IMR-90 (cell line): Measurements from ENCODE around the gene TP73. TPM values are rescaled to one million over a fixed set of nuclear protein-coding genes. Genes with fewer than 3 reads are reported as not detected.

Experiments
- ATAC-seq: fragments of 200-7000 bp; cut with Tn5 transposase; 2 replicates; pipeline ENCODE4 v1.9.1; 2020; ENCODE audit warnings: low read depth, mild to moderate bottlenecking, moderate library complexity
- BruUV-seq: library from RNA; stranded (reverse); fragments of 400-500 nt; replicated peaks from 2 replicates; lab custom pipeline; 2021; lab: Mats Ljungman, UMichigan
- CTCF ChIA-PET: fragments of 300-600 bp; formaldehyde crosslinking; extraction: SDS; loops from one replicate; lab custom pipeline; 2021; ENCODE audit warnings: antibody characterized with exemption; lab: Yijun Ruan, JAX
- POLR2A ChIA-PET: fragments of 300-600 bp; sonication (Branson Sonifier 250); formaldehyde crosslinking; loops from one replicate; lab custom pipeline; 2022; ENCODE audit warnings: antibody characterized with exemption; ENCODE audit not compliant: unreplicated experiment; lab: Charles Lee
- DNase-seq: peaks from one replicate; pipeline ENCODE4 v3.0.0; 2013
- H2AFZ ChIP-seq: replicated peaks from 2 replicates; pipeline ENCODE3; 2013; ENCODE audit warnings: low read length, mild to moderate bottlenecking; ENCODE audit not compliant: poor library complexity
- H2AK5ac ChIP-seq: 2 replicates; pipeline ENCODE4 v1.6.1; 2013; ENCODE audit warnings: low read depth, low read length, inconsistent platforms
- H2AK9ac ChIP-seq: replicated peaks from 2 replicates; pipeline ENCODE3; 2013; ENCODE audit warnings: mild to moderate bottlenecking, low read depth, low read length, moderate library complexity; ENCODE audit not compliant: poor library complexity
- H2BK120ac ChIP-seq: 2 replicates; pipeline ENCODE4 v1.6.1; 2013; ENCODE audit warnings: low read depth, low read length, inconsistent platforms
- H2BK15ac ChIP-seq: 3 replicates; pipeline ENCODE4 v1.6.1; 2013; ENCODE audit warnings: low read depth, low read length, inconsistent platforms
- H2BK20ac ChIP-seq: 2 replicates; pipeline ENCODE4 v1.6.1; 2013; ENCODE audit warnings: low read depth, mild to moderate bottlenecking, inconsistent platforms, low read length, moderate library complexity
- H2BK5ac ChIP-seq: 2 replicates; pipeline ENCODE4 v1.6.1; 2013; ENCODE audit warnings: mild to moderate bottlenecking, low read depth, low read length, inconsistent platforms; ENCODE audit not compliant: poor library complexity, severe bottlenecking
- H3K14ac ChIP-seq: replicated peaks from 2 replicates; pipeline ENCODE4 v1.6.1; 2013; ENCODE audit warnings: low read depth, low read length, inconsistent platforms
- H3K18ac ChIP-seq: 2 replicates; pipeline ENCODE4 v1.6.1; 2013; ENCODE audit warnings: low read depth, low read length, control low read depth
- H3K23ac ChIP-seq: 2 replicates; pipeline ENCODE4 v1.6.1; 2013; ENCODE audit warnings: low read depth, low read length, inconsistent platforms
- H3K27ac ChIP-seq: 2 replicates; pipeline ENCODE4 v1.5.1; 2013; ENCODE audit warnings: mild to moderate bottlenecking, control low read depth, low read length; ENCODE audit not compliant: insufficient read depth
- H3K27me3 ChIP-seq: 2 replicates; pipeline ENCODE4 v1.6.1; 2013; ENCODE audit warnings: low read length; ENCODE audit not compliant: control insufficient read depth, insufficient read depth
- H3K36me3 ChIP-seq: 2 replicates; pipeline ENCODE4 v1.6.1; 2013; ENCODE audit warnings: low read length, mixed read lengths; ENCODE audit not compliant: control insufficient read depth, insufficient read depth
- H3K4ac ChIP-seq: 2 replicates; pipeline ENCODE4 v1.6.1; 2013; ENCODE audit warnings: low read depth, low read length, inconsistent platforms
- H3K4me1 ChIP-seq: 2 replicates; pipeline ENCODE4 v1.6.1; 2013; ENCODE audit warnings: low read length, mixed read lengths; ENCODE audit not compliant: control insufficient read depth, insufficient read depth
- H3K4me2 ChIP-seq: 2 replicates; pipeline ENCODE4 v1.6.1; 2013; ENCODE audit warnings: low read depth, mild to moderate bottlenecking, control low read depth, low read length, moderate library complexity
- H3K4me3 ChIP-seq: 2 replicates; pipeline ENCODE4 v1.5.1; 2013; ENCODE audit warnings: low read depth, mild to moderate bottlenecking, control low read depth, low read length, moderate library complexity; ENCODE audit not compliant: insufficient read depth
- H3K56ac ChIP-seq: 2 replicates; pipeline ENCODE4 v1.6.1; 2013; ENCODE audit warnings: low read length, inconsistent platforms; ENCODE audit not compliant: insufficient read depth; ENCODE audit errors: extremely low read depth
- H3K79me1 ChIP-seq, 2 experiments: 2 replicates each; pipeline ENCODE4 v1.6.1; 2013; ENCODE audit warnings: low read length in 2 of 2, inconsistent platforms in 1 of 2, low read depth in 1 of 2
- H3K9ac ChIP-seq: 2 replicates; pipeline ENCODE4 v1.6.1; 2013; ENCODE audit warnings: low read depth, low read length, control low read depth
- H3K9me1 ChIP-seq: 2 replicates; pipeline ENCODE4 v1.6.1; 2013; ENCODE audit warnings: low read length, inconsistent platforms; ENCODE audit not compliant: insufficient read depth
- H3K9me3 ChIP-seq: 2 replicates; pipeline ENCODE4 v1.6.1; 2013; ENCODE audit warnings: low read length; ENCODE audit not compliant: control insufficient read depth, insufficient read depth
- H4K20me1 ChIP-seq: 2 replicates; pipeline ENCODE4 v1.6.1; 2013; ENCODE audit warnings: low read length, inconsistent platforms; ENCODE audit not compliant: insufficient read depth
- H4K5ac ChIP-seq: 2 replicates; pipeline ENCODE4 v1.6.1; 2013; ENCODE audit warnings: mild to moderate bottlenecking, low read depth, low read length, control low read depth
- H4K8ac ChIP-seq, 2 experiments: 2 replicates each; pipeline ENCODE4 v1.6.1; 2013; ENCODE audit warnings: low read depth in 2 of 2, low read length in 2 of 2, control low read depth in 1 of 2, inconsistent platforms in 1 of 2
- H4K91ac ChIP-seq: 2 replicates; pipeline ENCODE4 v1.6.1; 2013; ENCODE audit warnings: low read depth, low read length, inconsistent platforms; ENCODE audit not compliant: insufficient read depth
- BHLHE40 ChIP-seq: fragments of 150-350 bp; IDR thresholded peaks from 2 replicates; pipeline ENCODE4 v1.6.1; 2016; ENCODE audit warnings: mild to moderate bottlenecking, low read depth, low read length
- CEBPB ChIP-seq: IDR thresholded peaks from 2 replicates; pipeline ENCODE4 v1.6.1; 2012; ENCODE audit warnings: low read depth, low read length, improper control_type of control experiment
- CHD1 ChIP-seq: IDR thresholded peaks from 2 replicates; pipeline ENCODE4 v1.6.1; 2012; ENCODE audit warnings: low read depth, low read length, improper control_type of control experiment
- CTCF ChIP-seq: conservative IDR thresholded peaks from 2 replicates; pipeline ENCODE4 v1.5.1; 2012; ENCODE audit warnings: mild to moderate bottlenecking, low read depth, low read length, improper control_type of control experiment
- ELK1 ChIP-seq: fragments of 150-350 bp; IDR thresholded peaks from 2 replicates; pipeline ENCODE4 v1.6.1; 2016; ENCODE audit warnings: low read depth, mild to moderate bottlenecking, low read length, moderate library complexity, borderline replicate concordance
- MAFK ChIP-seq: IDR thresholded peaks from 2 replicates; pipeline ENCODE4 v1.6.1; 2012; ENCODE audit warnings: low read depth, low read length, improper control_type of control experiment
- MAZ ChIP-seq: IDR thresholded peaks from 2 replicates; pipeline ENCODE4 v1.6.1; 2012; ENCODE audit warnings: low read depth, mild to moderate bottlenecking, low read length, improper control_type of control experiment, moderate library complexity, borderline replicate concordance
- MXI1 ChIP-seq: IDR thresholded peaks from 2 replicates; pipeline ENCODE4 v1.6.1; 2012; ENCODE audit warnings: low read depth, mild to moderate bottlenecking, low read length, moderate library complexity, borderline replicate concordance
- NFE2L2 ChIP-seq: fragments of 150-350 bp; IDR thresholded peaks from 2 replicates; pipeline ENCODE4 v1.6.1; 2016; ENCODE audit warnings: low read depth, mild to moderate bottlenecking, low read length
- RAD21 ChIP-seq: IDR thresholded peaks from 2 replicates; pipeline ENCODE4 v1.6.1; 2012; ENCODE audit warnings: low read length, improper control_type of control experiment
- RFX5 ChIP-seq: IDR thresholded peaks from 2 replicates; pipeline ENCODE4 v1.8.0; 2012; ENCODE audit warnings: low read depth, mild to moderate bottlenecking, low read length, moderate library complexity
- SMC3 ChIP-seq: fragments of 150-350 bp; IDR thresholded peaks from 2 replicates; pipeline ENCODE4 v1.6.1; 2016; ENCODE audit warnings: low read depth, mild to moderate bottlenecking, antibody characterized with exemption, low read length, moderate library complexity
- USF2 ChIP-seq: fragments of 150-350 bp; IDR thresholded peaks from 2 replicates; pipeline ENCODE4 v1.6.1; 2017; ENCODE audit warnings: mild to moderate bottlenecking, antibody characterized with exemption, low read length, low read depth
- WGBS, 2 experiments: methylation state at CpG; one replicate each; pipeline versions ENCODE4 v1.1.5 to v1.1.7; 2013; ENCODE audit warnings: missing lambda C conversion rate in 2 of 2; ENCODE audit not compliant: insufficient read length in 1 of 2; ENCODE audit errors: extremely low coverage in 2 of 2; 5-methylcytosine and 5-hydroxymethylcytosine counted together
- dilution Hi-C: fragments of 300-500 bp; cut with HindIII; formaldehyde crosslinking; loops from one replicate; pipeline ENCODE4 v1.14.3; 2018; ENCODE audit warnings: low sequenced_read_pairs; ENCODE audit not compliant: unreplicated experiment
- in situ Hi-C: fragments of 300-500 bp; cut with MboI; formaldehyde crosslinking; loops from 3 replicates; pipeline ENCODE4 v1.14.3; 2019; ENCODE audit warnings: low sequenced_read_pairs, inconsistent platforms, mixed read lengths
- intact Hi-C: fragments of 100-400 bp; cut with micrococcal nuclease; formaldehyde crosslinking; loops from 2 replicates; pipeline ENCODE4 v1.10.0; 2022
- polyA plus RNA-seq, 3 experiments: library from polyadenylated mRNA; depleted of rRNA; stranded (reverse); fragments of >200 nt; gene quantifications; 2 replicates each; pipeline ENCODE4 v1.2.3, GENCODE V29; 2012; ENCODE audit warnings: low replicate concordance in 1 of 3
- total RNA-seq: library from RNA; depleted of rRNA; stranded (reverse); fragments of >200 nt; gene quantifications from 2 replicates; pipeline ENCODE4 v1.2.3, GENCODE V29; 2012

Gene TP73
- total and polyA plus RNA-seq, 2 of the 4 experiments (the other 2 are of a cell fraction) = not detected

- CTCF ChIA-PET = no interaction called here
- H3K4me2 ChIP-seq = peak overlapping the region; percentile 90
- dilution Hi-C loops = no loop called here
- no peak for ATAC-seq
- H4K91ac ChIP-seq = no peak overlapping the region
- peaks cover 15% of the 10 kb centered on the region for H3K27me3 ChIP-seq
- H3K9ac ChIP-seq = 0 out of 2 replicates have a peak overlapping the region, but pooled peaks have one; percentile 5
- POLR2A ChIA-PET = no interaction called here
- H2BK5ac ChIP-seq = no peak overlapping the region
- no peak overlapping the region for H2BK15ac ChIP-seq
- no peak overlapping the region for H3K4ac ChIP-seq
- no peak overlapping the region for H3K56ac ChIP-seq
- H3K36me3 ChIP-seq = peaks cover 11% of the 10 kb centered on the region
- H2AK5ac ChIP-seq = no peak overlapping the region
- no peak for TF ChIP-seq ELK1
- no peak for TF ChIP-seq CHD1
- TF ChIP-seq NFE2L2 = no peak
- no peak for TF ChIP-seq RAD21
- no peak for TF ChIP-seq MAZ
- no peak for TF ChIP-seq MAFK
- TF ChIP-seq CTCF = no peak
- no peak for TF ChIP-seq CEBPB
- TF ChIP-seq MXI1 = no peak
- no peak for TF ChIP-seq USF2
- TF ChIP-seq BHLHE40 = no peak
- TF ChIP-seq RFX5 = no peak
- TF ChIP-seq SMC3 = no peak
- in situ Hi-C loops = no loop called here
- H4K8ac ChIP-seq = peak overlapping the region; percentile 72 to 84; a peak in 2 of 4 replicates
- peaks cover 8% of the 10 kb centered on the region; the same call in 1 of the 2 replicates for H3K4me1 ChIP-seq
- H3K18ac ChIP-seq = no peak overlapping the region
- no TSS peak for BruUV-seq
- H3K27ac ChIP-seq = no peak overlapping the region
- no peak overlapping the region for H2BK120ac ChIP-seq
- no peak for DNase-seq
- H3K14ac ChIP-seq = no peak overlapping the region
- no peak overlapping the region for H2BK20ac ChIP-seq
- peak overlapping the region; percentile 93 for H2AFZ ChIP-seq
- peaks cover 15 to 27% of the 10 kb centered on the region in 2 experiments for H3K79me1 ChIP-seq
- H3K9me1 ChIP-seq = peaks cover 10% of the 10 kb centered on the region; the same call in 1 of the 2 replicates
- peak overlapping the region; percentile 63 for H3K4me3 ChIP-seq
- intact Hi-C loops = loop anchor here (2.0 kb wide), 1 partner anchor 25 kb away; the partner anchor contains the start of gene SMIM1
- no CpG with 5 or more reads among the region's 6 CpGs for WGBS, 2 experiments
- H4K5ac ChIP-seq = peak overlapping the region; percentile 77; the same call in 1 of the 2 replicates
- no peak overlapping the region for H3K23ac ChIP-seq
- H4K20me1 ChIP-seq = no peaks in the 10 kb centered on the region; the same call in 1 of the 2 replicates
- no peaks in the 10 kb centered on the region for H3K9me3 ChIP-seq
- peak overlapping the region; percentile 58 for H2AK9ac ChIP-seq
Measured at GRCh38 chr1:3747522-3747848, 95.2 kb downstream of the TP73 start.
